Mononuclear cell (primary cell): ENCODE results near the gene PRKCA. TPM values are rescaled to one million over a fixed set of nuclear protein-coding genes. Genes with fewer than 3 reads are reported as not detected.

Experiments
- H3K27me3 ChIP-seq: 2 replicates; pipeline ENCODE4 v1.6.0; 2011; ENCODE audit warnings: low read length, control low read depth; ENCODE audit not compliant: insufficient read depth
- H3K4me1 ChIP-seq: 2 replicates; pipeline ENCODE4 v1.5.1; 2011; ENCODE audit warnings: mild to moderate bottlenecking, low read length, control low read depth; ENCODE audit not compliant: insufficient read depth
- H3K4me3 ChIP-seq: 2 replicates; pipeline ENCODE4 v1.5.1; 2011; ENCODE audit warnings: mild to moderate bottlenecking, low read length, moderate library complexity
- H3K9me3 ChIP-seq: 2 replicates; pipeline ENCODE4 v1.5.1; 2011; ENCODE audit warnings: low read depth, mild to moderate bottlenecking, control low read depth, low read length
- total RNA-seq: library from RNA; depleted of rRNA; stranded (reverse); fragments of >200 nt; gene quantifications from one replicate; pipeline ENCODE4 v1.2.3, GENCODE V29; 2012

The PRKCA gene
- total RNA-seq, 1 donor = 35.6 TPM

GRCh38 chr17:66367107-66367506 lies 64.7 kb downstream of the PRKCA start:
- no peaks in the 10 kb centered on the region for H3K9me3 ChIP-seq
- no peak overlapping the region for H3K4me3 ChIP-seq
- H3K4me1 ChIP-seq = peaks cover 10% of the 10 kb centered on the region
- H3K27me3 ChIP-seq = no peaks in the 10 kb centered on the region

- H3K9me3 ChIP-seq = no peaks in the 10 kb centered on the region
- no peak overlapping the region for H3K4me3 ChIP-seq
- peaks cover 11% of the 10 kb centered on the region for H3K4me1 ChIP-seq
- no peaks in the 10 kb centered on the region for H3K27me3 ChIP-seq
Observed at GRCh38 chr17:66369830-66370229, 67.4 kb downstream of the PRKCA start.

- H3K4me3 ChIP-seq = no peak overlapping the region
- no peaks in the 10 kb centered on the region for H3K9me3 ChIP-seq
- H3K27me3 ChIP-seq = no peaks in the 10 kb centered on the region
- peaks cover 10% of the 10 kb centered on the region for H3K4me1 ChIP-seq
Observed at GRCh38 chr17:66371561-66371960, 69.1 kb downstream of the PRKCA start.

GRCh38 chr17:66372182-66372581 lies 69.8 kb downstream of the PRKCA start:
- Histone ChIP-seq H3K4me3 (no peak overlapping the region), H3K27me3 (no peaks in the 10 kb centered on the region), H3K4me1 (peaks cover 10% of the 10 kb centered on the region), H3K9me3 (no peaks in the 10 kb centered on the region)

GRCh38 chr17:66373079-66373478 lies 70.7 kb downstream of the PRKCA start:
- no peak overlapping the region for H3K4me3 ChIP-seq
- peaks cover 10% of the 10 kb centered on the region for H3K4me1 ChIP-seq
- H3K9me3 ChIP-seq = no peaks in the 10 kb centered on the region
- H3K27me3 ChIP-seq = no peaks in the 10 kb centered on the region

- no peaks in the 10 kb centered on the region for H3K27me3 ChIP-seq
- no peak overlapping the region for H3K4me3 ChIP-seq
- no peaks in the 10 kb centered on the region for H3K9me3 ChIP-seq
- H3K4me1 ChIP-seq = peaks cover 10% of the 10 kb centered on the region
Observed at GRCh38 chr17:66373944-66374817, 71.8 kb downstream of the PRKCA start.

GRCh38 chr17:66375121-66375520 lies 72.7 kb downstream of the PRKCA start:
- peaks cover 10% of the 10 kb centered on the region for H3K4me1 ChIP-seq
- no peaks in the 10 kb centered on the region for H3K27me3 ChIP-seq
- H3K9me3 ChIP-seq = no peaks in the 10 kb centered on the region
- no peak overlapping the region for H3K4me3 ChIP-seq

GRCh38 chr17:66378296-66378695 lies 75.9 kb downstream of the PRKCA start:
- Histone ChIP-seq H3K4me3 (no peak overlapping the region), H3K4me1 (peaks cover 10% of the 10 kb centered on the region), H3K9me3 (no peaks in the 10 kb centered on the region)

GRCh38 chr17:66379544-66379943 lies 77.1 kb downstream of the PRKCA start:
- Histone ChIP-seq H3K4me1 (peaks cover 8% of the 10 kb centered on the region), H3K9me3 (no peaks in the 10 kb centered on the region), H3K27me3 (no peaks in the 10 kb centered on the region), H3K4me3 (no peak overlapping the region)

More at GRCh38 chr17:66378296-66378695, 75.9 kb downstream of the PRKCA start:
- no peaks in the 10 kb centered on the region for H3K27me3 ChIP-seq

- peaks cover 3% of the 10 kb centered on the region for H3K4me1 ChIP-seq
- H3K27me3 ChIP-seq = no peaks in the 10 kb centered on the region
- no peak overlapping the region for H3K4me3 ChIP-seq
- H3K9me3 ChIP-seq = no peaks in the 10 kb centered on the region
Observed at GRCh38 chr17:66379996-66380395, 77.6 kb downstream of the PRKCA start.

GRCh38 chr17:66381701-66382362 lies 79.4 kb downstream of the PRKCA start:
- no peaks in the 10 kb centered on the region for H3K27me3 ChIP-seq

GRCh38 chr17:66383333-66383732 lies 80.9 kb downstream of the PRKCA start:
- no peak overlapping the region for H3K4me3 ChIP-seq
- no peaks in the 10 kb centered on the region for H3K27me3 ChIP-seq
- no peaks in the 10 kb centered on the region for H3K9me3 ChIP-seq
- peaks cover 6% of the 10 kb centered on the region for H3K4me1 ChIP-seq

More at GRCh38 chr17:66381701-66382362, 79.4 kb downstream of the PRKCA start:
- H3K4me3 ChIP-seq = no peak overlapping the region
- H3K9me3 ChIP-seq = no peaks in the 10 kb centered on the region
- peaks cover 6% of the 10 kb centered on the region for H3K4me1 ChIP-seq

GRCh38 chr17:66386498-66387351 lies 84.3 kb downstream of the PRKCA start:
- Histone ChIP-seq H3K4me1 (peaks cover 6% of the 10 kb centered on the region), H3K4me3 (no peak overlapping the region), H3K9me3 (no peaks in the 10 kb centered on the region), H3K27me3 (no peaks in the 10 kb centered on the region)

GRCh38 chr17:66387392-66387981 lies 85.1 kb downstream of the PRKCA start:
- no peaks in the 10 kb centered on the region for H3K27me3 ChIP-seq
- no peaks in the 10 kb centered on the region for H3K9me3 ChIP-seq
- H3K4me1 ChIP-seq = peaks cover 6% of the 10 kb centered on the region
- no peak overlapping the region for H3K4me3 ChIP-seq
